GM06990 (cell line): ENCODE measurements around the gene FAM200B.

Experiments
- DNase-seq: peaks from one replicate; pipeline ENCODE4 v3.0.0-alpha.2; 2011; ENCODE audit not compliant: insufficient read length; ENCODE audit errors: extremely low read depth
- H3K27me3 ChIP-seq: replicated peaks from 2 replicates; pipeline ENCODE4 v1.6.0; 2011; ENCODE audit warnings: low read length; ENCODE audit not compliant: control insufficient read depth, insufficient read depth
- H3K36me3 ChIP-seq: 2 replicates; pipeline ENCODE4 v1.5.1; 2011; ENCODE audit warnings: low read length; ENCODE audit not compliant: control insufficient read depth, insufficient read depth
- H3K4me3 ChIP-seq: replicated peaks from 2 replicates; pipeline ENCODE4 v1.5.1; 2011; ENCODE audit warnings: low read depth, mild to moderate bottlenecking, control low read depth, low read length
- CTCF ChIP-seq: IDR thresholded peaks from 2 replicates; pipeline ENCODE4 v1.5.1; 2011; ENCODE audit warnings: low read length, control low read depth, mild to moderate bottlenecking, inconsistent platforms; ENCODE audit not compliant: insufficient read depth, poor library complexity, severe bottlenecking

Gene FAM200B

GRCh38 chr4:15691346-15692135 lies 9.9 kb downstream of the FAM200B start:
- no peak for TF ChIP-seq CTCF
- Histone ChIP-seq H3K4me3 (no peak overlapping the region), H3K27me3 (no peaks in the 10 kb centered on the region), H3K36me3 (no peaks in the 10 kb centered on the region; the same call in 1 of the 2 replicates)
- no peak for DNase-seq

- DNase-seq = no peak
- H3K27me3 ChIP-seq = no peaks in the 10 kb centered on the region
- no peak for TF ChIP-seq CTCF
These were observed 11.0 kb downstream of the FAM200B start for GRCh38 chr4:15692602-15693001.

GRCh38 chr4:15694431-15694830 lies 12.8 kb downstream of the FAM200B start:
- H3K4me3 ChIP-seq = no peak overlapping the region
- no peak for DNase-seq
- no peak for TF ChIP-seq CTCF

More at GRCh38 chr4:15692602-15693001, 11.0 kb downstream of the FAM200B start:
- Histone ChIP-seq H3K36me3 (no peaks in the 10 kb centered on the region; the same call in 1 of the 2 replicates), H3K4me3 (no peak overlapping the region)

GRCh38 chr4:15695240-15695699 lies 13.6 kb downstream of the FAM200B start:
- TF ChIP-seq CTCF = no peak
- Histone ChIP-seq H3K36me3 (no peaks in the 10 kb centered on the region), H3K27me3 (no peaks in the 10 kb centered on the region), H3K4me3 (no peak overlapping the region)
- no peak for DNase-seq

More at GRCh38 chr4:15694431-15694830, 12.8 kb downstream of the FAM200B start:
- no peaks in the 10 kb centered on the region for H3K27me3 ChIP-seq
- H3K36me3 ChIP-seq = no peaks in the 10 kb centered on the region

GRCh38 chr4:15695729-15696128 lies 14.1 kb downstream of the FAM200B start:
- H3K27me3 ChIP-seq = no peaks in the 10 kb centered on the region
- no peak for TF ChIP-seq CTCF
- no peak overlapping the region for H3K4me3 ChIP-seq
- no peaks in the 10 kb centered on the region for H3K36me3 ChIP-seq
- DNase-seq = no peak
